Stimulated activated naive CD8-positive, alpha-beta T cell treated with anti-CD3 and anti-CD28 coated beads, Interleukin-15, amount 100 ng/mL, for 72 hours (primary cell): ENCODE results near the gene NPFFR2.

Experiments used
- ATAC-seq: fragments of 150-1000 bp; cut with Tn5 transposase; 2 replicates; pipeline ENCODE4 v1.10.0; 2021; ENCODE audit warnings: mild to moderate bottlenecking, moderate library complexity
- DNase-seq, 2 donors: peaks; one replicate each; pipeline ENCODE4 v3.0.0; 2021 to 2022
- H3K27ac Mint-ChIP-seq, 2 donors: one replicate each; pipeline ENCODE4 v1.8.0; 2022; ENCODE audit warnings: mild to moderate bottlenecking in 2 of 2, mixed read lengths in 2 of 2, moderate library complexity in 2 of 2
- H3K27me3 Mint-ChIP-seq: one replicate; pipeline ENCODE4 v1.8.0; 2022; ENCODE audit warnings: mixed read lengths
- H3K4me1 Mint-ChIP-seq: one replicate; pipeline ENCODE4 v1.8.0; 2022; ENCODE audit warnings: mild to moderate bottlenecking, mixed read lengths
- H3K4me3 Mint-ChIP-seq, 2 donors: one replicate each; pipeline ENCODE4 v1.8.0; 2022; ENCODE audit warnings: mild to moderate bottlenecking in 2 of 2, mixed read lengths in 2 of 2, moderate library complexity in 1 of 2
- H3K9me3 Mint-ChIP-seq, 2 donors: one replicate each; pipeline ENCODE4 v1.8.0; 2022; ENCODE audit warnings: mixed read lengths in 2 of 2

Gene NPFFR2

GRCh38 chr4:72031868-72032608, at the start of gene NPFFR2:
Gene NPFFR2 (plus strand): TSS chr4:72032000. CDS start chr4:72128592, 96,592 bp downstream.
- ATAC-seq = no peak
- no peak for DNase-seq
- Mint-ChIP-seq H3K4me1 (no peaks in the 10 kb centered on the region), H3K4me3 (no peak within 1 kb of the TSS), H3K27ac (no peak within 1 kb of the TSS), H3K9me3 (no peaks in the 10 kb centered on the region), H3K27me3 (peaks cover 20% of the 10 kb centered on the region)

DNA sequence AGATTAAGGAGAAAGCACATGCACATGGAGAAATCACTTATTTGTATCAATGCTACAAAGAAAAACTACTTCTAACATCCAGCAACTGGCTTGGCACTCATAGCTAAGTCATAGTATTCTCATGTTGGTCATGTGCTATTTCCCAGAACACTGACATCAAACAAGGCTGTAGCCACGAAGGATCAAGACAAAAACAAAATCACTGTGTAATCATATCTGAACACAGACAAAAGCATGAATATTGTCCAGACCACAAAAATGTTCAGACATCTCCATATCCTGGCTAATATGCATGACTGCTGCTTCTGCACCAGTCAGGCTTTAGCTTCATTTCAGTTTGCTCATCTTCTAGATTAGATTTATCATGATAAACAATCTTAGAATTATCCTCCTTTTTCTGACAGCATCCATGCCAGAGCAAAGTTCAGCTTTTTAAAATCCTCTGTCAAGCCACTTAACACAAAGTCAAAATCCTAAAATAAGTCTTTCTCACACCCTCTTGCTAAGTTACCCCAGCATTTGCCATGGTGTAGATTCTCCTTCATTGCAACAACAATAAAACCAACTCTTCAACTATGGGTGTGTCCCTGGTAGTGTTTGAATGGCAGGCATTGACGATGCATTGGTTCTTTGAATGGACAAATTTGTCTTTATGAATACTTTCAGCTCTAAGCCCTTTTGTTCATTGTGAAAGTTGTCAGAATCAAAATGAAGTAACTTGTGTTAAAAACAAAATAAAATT, 39.1 kb upstream of the NPFFR2 start:
- H3K27ac Mint-ChIP-seq = no peak overlapping the region
- H3K4me3 Mint-ChIP-seq = no peak overlapping the region
- ATAC-seq (no peak), DNase-seq (no peak)
- H3K4me1 Mint-ChIP-seq = no peaks in the 10 kb centered on the region
- no peaks in the 10 kb centered on the region for H3K27me3 Mint-ChIP-seq
- H3K9me3 Mint-ChIP-seq = peaks cover 9 to 13% of the 10 kb centered on the region in 2 donors

DNA sequence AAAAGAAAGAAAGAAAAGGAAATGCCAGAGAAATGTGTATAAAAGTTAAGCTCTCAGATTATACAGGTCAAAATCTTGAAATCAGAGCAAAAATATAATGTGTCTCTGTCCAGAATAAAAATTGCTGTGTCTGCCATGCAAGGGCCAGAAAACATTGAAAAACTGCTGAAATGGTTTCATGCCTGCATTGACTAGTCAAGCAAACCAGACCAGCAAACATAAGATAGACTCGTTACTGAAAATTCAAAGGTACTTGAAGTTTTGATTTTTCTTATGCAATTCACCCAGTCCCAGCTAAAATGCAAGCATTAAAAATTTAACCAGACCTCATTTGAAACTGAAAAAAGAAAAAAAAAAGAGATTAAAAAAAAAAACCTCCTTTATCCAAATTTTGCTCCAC, 37.2 kb upstream of the NPFFR2 start:
- Mint-ChIP-seq H3K4me3 (no peak overlapping the region), H3K27ac (no peak overlapping the region), H3K4me1 (no peaks in the 10 kb centered on the region), H3K9me3 (peaks cover 13 to 23% of the 10 kb centered on the region in 2 donors), H3K27me3 (no peaks in the 10 kb centered on the region)
- DNase-seq (no peak), ATAC-seq (no peak)

GRCh38 chr4:71995297-71995696, 36.5 kb upstream of the NPFFR2 start:
- Mint-ChIP-seq H3K27me3 (no peaks in the 10 kb centered on the region), H3K27ac (no peak overlapping the region), H3K4me3 (no peak overlapping the region), H3K9me3 (peaks cover 13 to 23% of the 10 kb centered on the region in 2 donors), H3K4me1 (no peaks in the 10 kb centered on the region)
- ATAC-seq (no peak), DNase-seq (no peak)

- DNase-seq = no peak
- no peak for ATAC-seq
- peaks cover 0 to 5% of the 10 kb centered on the region in 2 donors for H3K9me3 Mint-ChIP-seq
- H3K4me1 Mint-ChIP-seq = no peaks in the 10 kb centered on the region
- H3K4me3 Mint-ChIP-seq = no peak overlapping the region
- no peak overlapping the region for H3K27ac Mint-ChIP-seq
- H3K27me3 Mint-ChIP-seq = no peaks in the 10 kb centered on the region
These were observed 25.2 kb upstream of the NPFFR2 start for GRCh38 chr4:72006586-72006985.

GRCh38 chr4:72011906-72012305, 19.9 kb upstream of the NPFFR2 start:
- Mint-ChIP-seq H3K4me3 (no peak overlapping the region), H3K27me3 (no peaks in the 10 kb centered on the region), H3K4me1 (no peaks in the 10 kb centered on the region), H3K27ac (peak overlapping the region in 1 of 2 donors; percentile 19), H3K9me3 (peaks cover 0 to 3% of the 10 kb centered on the region in 2 donors)
- DNase-seq (no peak), ATAC-seq (no peak)

DNA sequence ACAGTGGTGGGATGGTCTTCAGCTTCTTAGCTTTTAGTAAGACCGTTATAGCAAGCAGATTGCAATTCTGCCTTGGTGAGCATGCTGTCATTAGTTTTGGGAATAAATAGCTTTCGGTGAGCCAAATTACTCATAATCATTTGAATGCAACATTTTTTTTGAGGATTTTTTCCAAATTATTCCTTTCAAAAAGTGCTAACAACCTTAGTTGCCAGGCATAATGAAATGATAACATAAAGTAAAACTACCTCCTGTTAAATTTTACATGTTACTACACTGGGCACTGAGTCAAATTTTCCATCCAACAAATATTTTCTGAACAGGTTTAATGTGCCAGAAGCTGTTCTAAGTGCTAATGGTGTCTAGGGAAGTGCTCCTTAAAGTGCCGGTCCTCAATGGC, 15.8 kb upstream of the NPFFR2 start:
- ATAC-seq = no peak

DNA sequence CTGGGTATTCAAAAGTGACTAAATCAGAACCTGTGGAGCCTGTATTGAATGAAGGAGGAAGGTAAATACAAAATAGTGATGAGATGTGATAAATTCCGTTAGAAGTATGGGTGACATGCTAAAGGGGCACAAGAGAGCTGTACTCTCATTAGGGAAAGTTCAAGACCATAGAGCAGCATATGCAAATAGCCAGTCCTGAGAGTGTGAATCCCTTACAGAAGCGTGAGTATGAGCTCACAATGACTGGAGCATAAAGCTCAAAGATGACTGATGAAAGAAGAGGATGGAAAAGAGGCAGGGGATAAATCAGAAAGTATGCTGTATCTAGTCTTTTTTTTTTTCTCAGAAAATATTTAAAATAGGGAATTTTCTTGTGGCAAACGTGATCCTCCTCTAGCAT, 12.1 kb upstream of the NPFFR2 start:
- no peak overlapping the region for H3K4me3 Mint-ChIP-seq
- H3K27me3 Mint-ChIP-seq = no peaks in the 10 kb centered on the region
- DNase-seq (no peak), ATAC-seq (no peak)
- no peaks in the 10 kb centered on the region for H3K4me1 Mint-ChIP-seq
- H3K9me3 Mint-ChIP-seq = no peaks in the 10 kb centered on the region
- no peak overlapping the region for H3K27ac Mint-ChIP-seq

More for the DNA sequence above, 15.8 kb upstream of the NPFFR2 start:
- H3K4me3 Mint-ChIP-seq = no peak overlapping the region
- no peak overlapping the region for H3K27ac Mint-ChIP-seq
- no peak for DNase-seq
- no peaks in the 10 kb centered on the region for H3K27me3 Mint-ChIP-seq
- H3K9me3 Mint-ChIP-seq = no peaks in the 10 kb centered on the region
- no peaks in the 10 kb centered on the region for H3K4me1 Mint-ChIP-seq

DNA sequence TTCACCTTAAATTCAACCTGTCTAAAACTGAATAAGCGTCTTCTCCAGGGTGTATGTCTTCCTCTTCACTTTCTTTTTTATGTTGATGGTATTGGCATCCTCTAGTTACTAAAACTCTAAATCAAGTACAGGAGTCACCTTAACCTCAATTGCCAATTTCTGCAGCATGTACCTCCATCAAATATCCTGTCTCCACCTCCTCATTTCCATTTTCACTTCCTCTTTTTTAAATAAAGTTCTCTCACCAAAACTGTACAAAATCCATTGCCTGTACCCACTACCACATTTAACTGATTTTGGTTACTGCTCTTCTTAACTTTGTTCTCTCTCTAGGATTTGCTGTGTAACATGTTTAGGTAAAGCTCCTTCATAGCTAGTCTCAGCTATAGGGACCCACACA, 9.2 kb upstream of the NPFFR2 start:
- ATAC-seq = no peak
- Mint-ChIP-seq H3K4me1 (no peaks in the 10 kb centered on the region), H3K27me3 (no peaks in the 10 kb centered on the region), H3K9me3 (no peaks in the 10 kb centered on the region), H3K27ac (no peak overlapping the region), H3K4me3 (no peak overlapping the region)
- DNase-seq = no peak

DNA sequence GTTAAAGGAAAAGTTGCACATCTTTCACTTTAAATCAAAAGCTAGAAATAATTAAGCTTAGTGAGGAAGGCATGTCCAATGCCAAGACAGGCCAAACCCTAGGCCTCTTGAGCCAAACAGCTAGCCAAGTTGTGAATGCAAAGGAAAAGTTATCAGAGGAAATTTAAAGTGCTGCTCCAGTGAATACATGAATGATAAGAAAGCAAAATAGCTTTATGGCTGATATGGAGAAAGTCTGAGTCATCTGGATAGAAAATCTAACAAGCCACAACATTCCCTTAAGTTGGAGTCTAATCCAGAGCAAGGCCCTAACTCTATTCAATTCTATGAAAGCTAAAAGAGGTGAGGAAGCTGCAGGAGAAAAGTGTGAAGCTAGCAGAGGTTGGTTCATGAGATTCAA, 23.8 kb downstream of the NPFFR2 start:
- no peak overlapping the region for H3K27ac Mint-ChIP-seq
- H3K27me3 Mint-ChIP-seq = no peaks in the 10 kb centered on the region
- DNase-seq (no peak), ATAC-seq (no peak)
- H3K4me3 Mint-ChIP-seq = no peak overlapping the region
- no peaks in the 10 kb centered on the region for H3K9me3 Mint-ChIP-seq
- no peaks in the 10 kb centered on the region for H3K4me1 Mint-ChIP-seq

DNA sequence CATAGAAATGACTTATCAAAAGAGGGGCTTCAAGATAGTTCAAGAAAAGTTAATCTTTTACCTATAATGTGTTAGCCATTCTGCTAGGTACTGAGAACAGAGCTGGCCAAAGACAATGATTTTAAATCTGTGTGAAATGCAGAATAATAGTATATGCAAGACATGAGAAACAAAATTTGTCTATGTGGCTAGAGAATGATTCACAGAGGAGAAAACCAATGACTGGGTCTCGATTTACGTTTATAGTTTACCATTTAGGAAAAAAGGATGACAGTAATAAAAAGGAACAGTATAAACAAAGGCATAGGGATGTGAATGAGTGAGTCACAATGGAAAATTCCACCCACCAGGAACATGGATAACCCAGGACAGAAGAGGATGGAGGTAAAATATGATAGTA, 31.9 kb downstream of the NPFFR2 start:
- H3K27me3 Mint-ChIP-seq = no peaks in the 10 kb centered on the region
- H3K9me3 Mint-ChIP-seq = no peaks in the 10 kb centered on the region
- no peak overlapping the region for H3K27ac Mint-ChIP-seq
- no peaks in the 10 kb centered on the region for H3K4me1 Mint-ChIP-seq
- DNase-seq (no peak), ATAC-seq (no peak)
- no peak overlapping the region for H3K4me3 Mint-ChIP-seq

DNA sequence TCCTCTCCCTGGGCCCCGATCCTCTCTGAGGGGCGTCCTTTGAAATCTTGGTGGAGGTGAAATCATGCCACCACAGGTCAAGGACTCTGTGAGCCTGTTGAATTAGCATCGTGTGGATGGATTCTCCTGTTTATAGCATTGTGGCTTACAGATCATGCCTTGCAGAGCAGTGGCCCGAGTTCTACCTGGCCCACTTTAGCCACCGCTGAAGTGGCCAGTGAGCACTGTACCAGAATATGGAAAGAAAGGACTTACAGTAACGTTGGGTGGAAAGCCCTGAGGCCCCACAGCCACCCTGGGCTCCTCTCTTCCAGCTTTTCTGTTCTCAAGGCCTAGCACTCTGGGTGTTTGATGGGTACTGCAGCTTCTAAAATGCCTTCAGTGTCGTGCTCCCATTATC, 35.3 kb downstream of the NPFFR2 start:
- H3K27me3 Mint-ChIP-seq = no peaks in the 10 kb centered on the region
- H3K27ac Mint-ChIP-seq = peak overlapping the region in 1 of 2 donors; percentile 67
- no peak overlapping the region for H3K4me3 Mint-ChIP-seq
- H3K9me3 Mint-ChIP-seq = peaks cover 2 to 3% of the 10 kb centered on the region in 2 donors
- no peaks in the 10 kb centered on the region for H3K4me1 Mint-ChIP-seq
- DNase-seq = no peak
- no peak for ATAC-seq

- H3K27me3 Mint-ChIP-seq = no peaks in the 10 kb centered on the region
- DNase-seq (no peak), ATAC-seq (no peak)
- no peaks in the 10 kb centered on the region for H3K4me1 Mint-ChIP-seq
- H3K27ac Mint-ChIP-seq = no peak overlapping the region
- H3K9me3 Mint-ChIP-seq = peaks cover 5 to 10% of the 10 kb centered on the region in 2 donors
- H3K4me3 Mint-ChIP-seq = no peak overlapping the region
These were observed 42.0 kb downstream of the NPFFR2 start for GRCh38 chr4:72073816-72074215.

GRCh38 chr4:72076562-72076961, 44.8 kb downstream of the NPFFR2 start:
- H3K9me3 Mint-ChIP-seq = peaks cover 5 to 10% of the 10 kb centered on the region in 2 donors
- H3K4me3 Mint-ChIP-seq = no peak overlapping the region
- DNase-seq (no peak), ATAC-seq (no peak)
- no peaks in the 10 kb centered on the region for H3K4me1 Mint-ChIP-seq
- no peak overlapping the region for H3K27ac Mint-ChIP-seq
- no peaks in the 10 kb centered on the region for H3K27me3 Mint-ChIP-seq

DNA sequence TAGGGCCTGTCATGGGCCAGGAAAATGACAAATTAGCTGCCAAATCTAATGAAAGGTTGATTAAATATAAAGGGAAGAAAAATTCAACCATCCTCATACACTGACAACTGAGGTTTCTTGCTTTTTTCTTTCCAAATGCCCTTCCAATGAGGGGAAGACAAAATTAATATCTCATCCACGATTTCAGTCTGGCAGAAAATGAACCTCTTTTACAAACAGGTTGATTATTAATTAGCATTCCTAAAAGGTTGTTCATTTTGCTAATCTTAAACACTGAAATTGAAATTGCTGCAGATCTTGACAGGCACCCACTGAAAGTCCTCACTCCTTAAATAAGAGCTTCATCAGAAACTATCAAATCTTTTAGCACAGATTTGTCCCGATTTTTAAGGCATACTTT, 45.5 kb downstream of the NPFFR2 start:
- Mint-ChIP-seq H3K27me3 (no peaks in the 10 kb centered on the region), H3K4me3 (no peak overlapping the region), H3K9me3 (peaks cover 0 to 4% of the 10 kb centered on the region in 2 donors), H3K4me1 (no peaks in the 10 kb centered on the region), H3K27ac (no peak overlapping the region)
- ATAC-seq (no peak), DNase-seq (no peak)

DNA sequence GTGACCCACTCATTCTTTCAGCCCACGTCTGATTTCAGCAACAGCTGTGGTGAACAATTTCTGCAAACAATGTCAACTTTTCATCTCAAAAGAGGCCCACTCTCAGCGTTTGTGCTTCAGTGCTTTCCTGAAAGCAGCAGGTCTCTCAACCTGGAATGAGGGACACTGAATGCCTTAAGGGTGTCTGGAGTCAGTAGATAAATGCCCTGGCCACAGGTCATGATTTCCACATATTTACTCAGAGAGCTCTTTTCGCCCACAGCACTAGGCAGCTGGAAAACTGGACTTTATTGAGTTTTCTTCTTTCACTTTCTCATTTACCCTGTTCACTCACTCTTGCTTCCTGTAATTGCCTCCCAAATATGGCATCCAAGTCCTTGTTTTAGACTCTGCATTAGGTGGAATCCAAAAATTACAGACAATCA, 52.8 kb downstream of the NPFFR2 start:
- no peak overlapping the region for H3K4me3 Mint-ChIP-seq
- DNase-seq (no peak), ATAC-seq (no peak)
- no peak overlapping the region for H3K27ac Mint-ChIP-seq
- H3K27me3 Mint-ChIP-seq = no peaks in the 10 kb centered on the region
- H3K9me3 Mint-ChIP-seq = no peaks in the 10 kb centered on the region
- H3K4me1 Mint-ChIP-seq = no peaks in the 10 kb centered on the region
